ENCODE measurements around the gene HLA-DRA.

- TF ChIP-seq CTCF (IDR thresholded peaks at IDR 0.05) = no peak
- no peak for TF ChIP-seq POLR2A (IDR thresholded peaks at IDR 0.05)
These were observed 48.2 kb upstream of the HLA-DRA start for GRCh38 chr6:32391505-32391904.
